Ishikawa (cell line): ENCODE data around the gene ALKBH3.

Experiments used
- CEBPB ChIP-seq: IDR thresholded peaks from 2 replicates; pipeline ENCODE4 v1.6.1; 2012
- CREB1 ChIP-seq: IDR thresholded peaks from 2 replicates; pipeline ENCODE4 v1.6.1; 2012; ENCODE audit warnings: low read depth
- EP300 ChIP-seq: IDR thresholded peaks from 2 replicates; pipeline ENCODE4 v1.6.1; 2012; ENCODE audit warnings: borderline replicate concordance
- TAF1 ChIP-seq: IDR thresholded peaks from 2 replicates; pipeline ENCODE4 v1.6.1; 2012; ENCODE audit warnings: low read depth, mild to moderate bottlenecking
- TCF12 ChIP-seq: IDR thresholded peaks from 2 replicates; pipeline ENCODE4 v1.6.1; 2012; ENCODE audit warnings: low read depth
- TEAD4 ChIP-seq: IDR thresholded peaks from 2 replicates; pipeline ENCODE4 v1.6.1; 2012
- TF ChIP-seq, protein P1 (sequence below): IDR thresholded peaks from 2 replicates; pipeline ENCODE4 v1.6.1; 2012
- TF ChIP-seq, protein P2 (sequence below): IDR thresholded peaks from 2 replicates; pipeline ENCODE4 v1.6.1; 2012; ENCODE audit warnings: low read depth, mild to moderate bottlenecking
- TF ChIP-seq, protein P3 (sequence below): IDR thresholded peaks from 2 replicates; pipeline ENCODE4 v1.6.1; 2012

GRCh38 chr11:43937434-43938411 lies 57.1 kb downstream of the ALKBH3 start:
- TF ChIP-seq CEBPB: no peak
- TF ChIP-seq TAF1: no peak
- no peak for TF ChIP-seq TCF12
- no peak for TF ChIP-seq EP300
- TF ChIP-seq TEAD4: peak; percentile 45; the same call in 1 of the 2 replicates
- TF ChIP-seq, protein P1, sequence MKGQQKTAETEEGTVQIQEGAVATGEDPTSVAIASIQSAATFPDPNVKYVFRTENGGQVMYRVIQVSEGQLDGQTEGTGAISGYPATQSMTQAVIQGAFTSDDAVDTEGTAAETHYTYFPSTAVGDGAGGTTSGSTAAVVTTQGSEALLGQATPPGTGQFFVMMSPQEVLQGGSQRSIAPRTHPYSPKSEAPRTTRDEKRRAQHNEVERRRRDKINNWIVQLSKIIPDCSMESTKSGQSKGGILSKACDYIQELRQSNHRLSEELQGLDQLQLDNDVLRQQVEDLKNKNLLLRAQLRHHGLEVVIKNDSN: no peak
- TF ChIP-seq, protein P2, sequence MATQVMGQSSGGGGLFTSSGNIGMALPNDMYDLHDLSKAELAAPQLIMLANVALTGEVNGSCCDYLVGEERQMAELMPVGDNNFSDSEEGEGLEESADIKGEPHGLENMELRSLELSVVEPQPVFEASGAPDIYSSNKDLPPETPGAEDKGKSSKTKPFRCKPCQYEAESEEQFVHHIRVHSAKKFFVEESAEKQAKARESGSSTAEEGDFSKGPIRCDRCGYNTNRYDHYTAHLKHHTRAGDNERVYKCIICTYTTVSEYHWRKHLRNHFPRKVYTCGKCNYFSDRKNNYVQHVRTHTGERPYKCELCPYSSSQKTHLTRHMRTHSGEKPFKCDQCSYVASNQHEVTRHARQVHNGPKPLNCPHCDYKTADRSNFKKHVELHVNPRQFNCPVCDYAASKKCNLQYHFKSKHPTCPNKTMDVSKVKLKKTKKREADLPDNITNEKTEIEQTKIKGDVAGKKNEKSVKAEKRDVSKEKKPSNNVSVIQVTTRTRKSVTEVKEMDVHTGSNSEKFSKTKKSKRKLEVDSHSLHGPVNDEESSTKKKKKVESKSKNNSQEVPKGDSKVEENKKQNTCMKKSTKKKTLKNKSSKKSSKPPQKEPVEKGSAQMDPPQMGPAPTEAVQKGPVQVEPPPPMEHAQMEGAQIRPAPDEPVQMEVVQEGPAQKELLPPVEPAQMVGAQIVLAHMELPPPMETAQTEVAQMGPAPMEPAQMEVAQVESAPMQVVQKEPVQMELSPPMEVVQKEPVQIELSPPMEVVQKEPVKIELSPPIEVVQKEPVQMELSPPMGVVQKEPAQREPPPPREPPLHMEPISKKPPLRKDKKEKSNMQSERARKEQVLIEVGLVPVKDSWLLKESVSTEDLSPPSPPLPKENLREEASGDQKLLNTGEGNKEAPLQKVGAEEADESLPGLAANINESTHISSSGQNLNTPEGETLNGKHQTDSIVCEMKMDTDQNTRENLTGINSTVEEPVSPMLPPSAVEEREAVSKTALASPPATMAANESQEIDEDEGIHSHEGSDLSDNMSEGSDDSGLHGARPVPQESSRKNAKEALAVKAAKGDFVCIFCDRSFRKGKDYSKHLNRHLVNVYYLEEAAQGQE: no peak
- TF ChIP-seq, protein P3, sequence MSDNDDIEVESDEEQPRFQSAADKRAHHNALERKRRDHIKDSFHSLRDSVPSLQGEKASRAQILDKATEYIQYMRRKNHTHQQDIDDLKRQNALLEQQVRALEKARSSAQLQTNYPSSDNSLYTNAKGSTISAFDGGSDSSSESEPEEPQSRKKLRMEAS: no peak
- no peak for TF ChIP-seq CREB1
